K562 (cell line): ENCODE data around the gene THAP4. TPM values are rescaled to one million over a fixed set of nuclear protein-coding genes. Genes with fewer than 3 reads are reported as not detected.

ENCODE experiments used
- CHD1 ChIP-seq: fragments of 200-600 bp; sonication (generic); IDR thresholded peaks from one replicate; pipeline ENCODE4 v1.6.1; 2012; ENCODE audit warnings: mild to moderate bottlenecking, moderate library complexity, low read length, inconsistent platforms
- CREB1 ChIP-seq, 2 experiments: sonication (generic) in 1 of 2; formaldehyde crosslinking in 1 of 2; IDR thresholded peaks; 2 replicates each; pipeline versions ENCODE4 v1.6.1 to v1.8.0; 2012 to 2022; ENCODE audit warnings: inconsistent platforms in 1 of 2, mild to moderate bottlenecking in 1 of 2, missing genetic modification reagents in 1 of 2, moderate library complexity in 1 of 2
- HNRNPUL1 ChIP-seq: fragments of 200-400 bp; formaldehyde crosslinking; IDR thresholded peaks from 2 replicates; pipeline ENCODE4 v1.6.1; 2017; ENCODE audit warnings: low read length
- NFE2 ChIP-seq: IDR thresholded peaks from 2 replicates; pipeline ENCODE4 v1.6.1; 2014; ENCODE audit warnings: antibody characterized with exemption, low read depth
- POU5F1 ChIP-seq: fragments of 150-350 bp; IDR thresholded peaks from 2 replicates; pipeline ENCODE4 v1.6.1; 2014; ENCODE audit warnings: borderline replicate concordance, low read length, low read depth, mild to moderate bottlenecking; ENCODE audit not compliant: partially characterized antibody
- PRPF4 ChIP-seq: fragments of 200-400 bp; formaldehyde crosslinking; IDR thresholded peaks from one replicate; pipeline ENCODE4 v1.6.1; 2017; ENCODE audit warnings: low read length, low read depth, mild to moderate bottlenecking; ENCODE audit not compliant: insufficient read depth, poor library complexity, severe bottlenecking
- SAFB ChIP-seq: fragments of 200-400 bp; formaldehyde crosslinking; IDR thresholded peaks from 2 replicates; pipeline ENCODE4 v1.6.1; 2017; ENCODE audit warnings: low read depth, low read length, borderline replicate concordance
- SIN3B ChIP-seq: fragments of 450-650 bp; IDR thresholded peaks from 2 replicates; pipeline ENCODE4 v1.6.1; 2017; ENCODE audit warnings: low read depth, mild to moderate bottlenecking, moderate library complexity
- TRIM24 ChIP-seq, 2 experiments: fragments of 450-650 bp; IDR thresholded peaks; 2 replicates each; pipeline ENCODE4 v1.6.1; 2016
- XRCC3 ChIP-seq: fragments of 450-650 bp; IDR thresholded peaks from 2 replicates; pipeline ENCODE4 v1.6.1; 2017; ENCODE audit warnings: mild to moderate bottlenecking, moderate library complexity
- ZNF146 ChIP-seq: IDR thresholded peaks from one replicate; pipeline ENCODE4 v1.6.1; 2018; ENCODE audit warnings: missing compliant biosample characterization; ENCODE audit not compliant: unreplicated experiment
- ZNF584 ChIP-seq: fragments of 200-800 bp; sonication (Bioruptor generic); IDR thresholded peaks from 2 replicates; pipeline ENCODE4 v1.6.1; 2016; ENCODE audit warnings: low read depth, mild to moderate bottlenecking, missing genetic modification characterization, missing compliant biosample characterization
- ZNF75A ChIP-seq: fragments of 450-650 bp; formaldehyde crosslinking; IDR thresholded peaks from 2 replicates; pipeline ENCODE4 v1.4.0; 2020; ENCODE audit warnings: mild to moderate bottlenecking
- polyA plus RNA-seq, 8 experiments: library from polyadenylated mRNA; depleted of rRNA in 4 of 8; stranded (reverse) in 5 of 8; unstranded in 3 of 8; fragments of >200 nt; fragmentation: Nextera tagmentation in 2 of 8; fragmentation: Illumina TruSeq in 1 of 8; extraction: Ambion mirVana in 2 of 8; extraction: Trizol in 1 of 8; gene quantifications; 2 replicates each; pipeline versions ENCODE4 v1.2.1 to v1.2.3, GENCODE V29; 2011 to 2014; ENCODE audit warnings: inconsistent platforms in 1 of 8, missing spikeins in 1 of 8
- total RNA-seq, 7 experiments: library from RNA; depleted of rRNA in 6 of 7; stranded (reverse); fragments of >200 nt in 6 of 7; fragmentation: Illumina TruSeq in 2 of 7; extraction: Trizol in 2 of 7; gene quantifications; 2 replicates each; pipeline versions ENCODE4 v1.2.1 to v1.2.3, GENCODE V29; 2011 to 2021; ENCODE audit warnings: low replicate concordance in 1 of 7
- TF ChIP-seq, protein P1 (sequence below): sonication (generic); formaldehyde crosslinking; IDR thresholded peaks from 2 replicates; pipeline ENCODE4 v1.5.0; 2020; ENCODE audit warnings: missing genetic modification reagents
- TF ChIP-seq, protein P2 (sequence below): sonication (generic); formaldehyde crosslinking; IDR thresholded peaks from 2 replicates; pipeline ENCODE4 v1.8.0; 2022; ENCODE audit warnings: mild to moderate bottlenecking, missing genetic modification reagents
- TF ChIP-seq, protein P3 (sequence below): sonication (generic); formaldehyde crosslinking; IDR thresholded peaks from 2 replicates; pipeline ENCODE4 v1.8.0; 2022; ENCODE audit warnings: mild to moderate bottlenecking, missing genetic modification reagents
- TF ChIP-seq, protein P4 (sequence below): sonication (generic); formaldehyde crosslinking; IDR thresholded peaks from 2 replicates; pipeline ENCODE4 v1.9.0; 2022; ENCODE audit warnings: mild to moderate bottlenecking, missing genetic modification reagents
- TF ChIP-seq, protein P5 (sequence below), 2 experiments: fragments of 450-650 bp; IDR thresholded peaks; 2 replicates each; pipeline ENCODE4 v1.6.1; 2016
- TF ChIP-seq, protein P6 (sequence below): fragments of 450-650 bp; conservative IDR thresholded peaks from 2 replicates; pipeline ENCODE4 v1.6.1; 2016; ENCODE audit warnings: missing genetic modification characterization, low read depth, mild to moderate bottlenecking, control low read depth, missing compliant biosample characterization

THAP4 gene
- total and polyA plus RNA-seq, 9 of the 15 experiments (the other 6 are each of a cell fraction or from before 2014, with no cell fraction given) = 8.6 to 60.9 (median 43.9) TPM

DNA sequence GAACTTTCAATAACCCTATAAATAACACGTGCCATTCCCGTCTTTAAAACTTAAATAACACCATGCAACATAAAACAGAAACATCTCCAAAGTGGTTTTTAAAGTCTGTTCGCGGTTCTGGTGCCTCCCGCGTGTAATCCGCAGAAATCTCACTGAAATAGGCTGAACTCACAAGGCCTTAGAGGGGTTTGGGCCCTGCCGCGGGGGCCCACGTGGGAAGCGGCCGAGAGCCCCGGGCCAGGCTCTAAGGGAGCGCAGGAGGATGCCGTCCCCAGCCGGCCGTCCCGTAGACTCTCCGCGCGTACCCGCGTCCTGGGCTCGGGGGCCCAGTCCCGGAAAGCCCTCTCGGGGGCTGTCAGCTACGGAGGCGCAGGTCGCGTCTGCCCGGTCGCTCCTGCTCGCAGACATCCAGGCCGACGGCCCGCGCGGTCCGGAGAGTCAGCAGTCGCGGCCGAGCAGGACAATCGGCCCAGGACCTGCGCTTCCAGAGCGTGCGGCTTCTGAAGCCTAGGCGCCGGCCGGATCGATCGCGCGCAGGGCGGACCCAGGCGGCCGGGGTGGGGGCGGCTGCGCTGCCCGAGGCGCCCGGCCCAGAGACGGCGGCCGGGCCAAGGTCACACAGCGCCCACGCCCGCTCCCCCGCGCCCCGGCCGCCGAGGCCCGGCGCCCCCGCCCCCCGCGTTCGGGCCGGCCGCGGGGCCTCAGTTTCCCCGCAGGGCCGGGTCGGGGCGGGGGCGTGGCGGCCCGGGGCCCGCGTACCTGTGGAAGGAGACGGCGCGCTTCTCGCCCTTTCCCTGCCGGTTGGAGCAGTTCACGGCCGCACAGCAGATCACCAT is 558 bp downstream of the THAP4 start (continued):
- TF ChIP-seq SIN3B (0 out of 2 replicates have a peak, but pooled peaks have one; percentile 15), SAFB (no peak), ZNF584 (CRISPR knock-in tag) (0 out of 2 replicates have a peak, but pooled peaks have one; percentile 1), PRPF4 (no peak), CHD1 (peak; percentile 37), NFE2 (no peak), TRIM24 (IDR thresholded peaks at IDR 0.05) (no peak), ZNF75A (CRISPR knock-in tag) (no peak), CREB1 (IDR thresholded peaks at IDR 0.05) (no peak), CREB1 (CRISPR knock-in tag; IDR thresholded peaks at IDR 0.05) (no peak), XRCC3 (no peak), POU5F1 (no peak), ZNF146 (CRISPR knock-in tag) (no peak), HNRNPUL1 (no peak)
- TF ChIP-seq, protein P1, sequence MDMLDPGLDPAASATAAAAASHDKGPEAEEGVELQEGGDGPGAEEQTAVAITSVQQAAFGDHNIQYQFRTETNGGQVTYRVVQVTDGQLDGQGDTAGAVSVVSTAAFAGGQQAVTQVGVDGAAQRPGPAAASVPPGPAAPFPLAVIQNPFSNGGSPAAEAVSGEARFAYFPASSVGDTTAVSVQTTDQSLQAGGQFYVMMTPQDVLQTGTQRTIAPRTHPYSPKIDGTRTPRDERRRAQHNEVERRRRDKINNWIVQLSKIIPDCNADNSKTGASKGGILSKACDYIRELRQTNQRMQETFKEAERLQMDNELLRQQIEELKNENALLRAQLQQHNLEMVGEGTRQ (CRISPR knock-in tag) = no peak
- TF ChIP-seq, protein P2, sequence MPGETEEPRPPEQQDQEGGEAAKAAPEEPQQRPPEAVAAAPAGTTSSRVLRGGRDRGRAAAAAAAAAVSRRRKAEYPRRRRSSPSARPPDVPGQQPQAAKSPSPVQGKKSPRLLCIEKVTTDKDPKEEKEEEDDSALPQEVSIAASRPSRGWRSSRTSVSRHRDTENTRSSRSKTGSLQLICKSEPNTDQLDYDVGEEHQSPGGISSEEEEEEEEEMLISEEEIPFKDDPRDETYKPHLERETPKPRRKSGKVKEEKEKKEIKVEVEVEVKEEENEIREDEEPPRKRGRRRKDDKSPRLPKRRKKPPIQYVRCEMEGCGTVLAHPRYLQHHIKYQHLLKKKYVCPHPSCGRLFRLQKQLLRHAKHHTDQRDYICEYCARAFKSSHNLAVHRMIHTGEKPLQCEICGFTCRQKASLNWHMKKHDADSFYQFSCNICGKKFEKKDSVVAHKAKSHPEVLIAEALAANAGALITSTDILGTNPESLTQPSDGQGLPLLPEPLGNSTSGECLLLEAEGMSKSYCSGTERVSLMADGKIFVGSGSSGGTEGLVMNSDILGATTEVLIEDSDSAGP (CRISPR knock-in tag) = no peak
- TF ChIP-seq, protein P3, sequence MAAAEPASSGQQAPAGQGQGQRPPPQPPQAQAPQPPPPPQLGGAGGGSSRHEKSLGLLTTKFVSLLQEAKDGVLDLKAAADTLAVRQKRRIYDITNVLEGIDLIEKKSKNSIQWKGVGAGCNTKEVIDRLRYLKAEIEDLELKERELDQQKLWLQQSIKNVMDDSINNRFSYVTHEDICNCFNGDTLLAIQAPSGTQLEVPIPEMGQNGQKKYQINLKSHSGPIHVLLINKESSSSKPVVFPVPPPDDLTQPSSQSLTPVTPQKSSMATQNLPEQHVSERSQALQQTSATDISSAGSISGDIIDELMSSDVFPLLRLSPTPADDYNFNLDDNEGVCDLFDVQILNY (CRISPR knock-in tag) = no peak
- TF ChIP-seq, protein P4, sequence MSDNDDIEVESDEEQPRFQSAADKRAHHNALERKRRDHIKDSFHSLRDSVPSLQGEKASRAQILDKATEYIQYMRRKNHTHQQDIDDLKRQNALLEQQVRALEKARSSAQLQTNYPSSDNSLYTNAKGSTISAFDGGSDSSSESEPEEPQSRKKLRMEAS (CRISPR knock-in tag) = peak; percentile 54; the same call in 1 of the 2 replicates
- TF ChIP-seq, protein P5, sequence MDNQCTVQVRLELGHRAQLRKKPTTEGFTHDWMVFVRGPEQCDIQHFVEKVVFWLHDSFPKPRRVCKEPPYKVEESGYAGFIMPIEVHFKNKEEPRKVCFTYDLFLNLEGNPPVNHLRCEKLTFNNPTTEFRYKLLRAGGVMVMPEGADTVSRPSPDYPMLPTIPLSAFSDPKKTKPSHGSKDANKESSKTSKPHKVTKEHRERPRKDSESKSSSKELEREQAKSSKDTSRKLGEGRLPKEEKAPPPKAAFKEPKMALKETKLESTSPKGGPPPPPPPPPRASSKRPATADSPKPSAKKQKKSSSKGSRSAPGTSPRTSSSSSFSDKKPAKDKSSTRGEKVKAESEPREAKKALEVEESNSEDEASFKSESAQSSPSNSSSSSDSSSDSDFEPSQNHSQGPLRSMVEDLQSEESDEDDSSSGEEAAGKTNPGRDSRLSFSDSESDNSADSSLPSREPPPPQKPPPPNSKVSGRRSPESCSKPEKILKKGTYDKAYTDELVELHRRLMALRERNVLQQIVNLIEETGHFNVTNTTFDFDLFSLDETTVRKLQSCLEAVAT (IDR thresholded peaks at IDR 0.05) = no peak
- TF ChIP-seq, protein P6, sequence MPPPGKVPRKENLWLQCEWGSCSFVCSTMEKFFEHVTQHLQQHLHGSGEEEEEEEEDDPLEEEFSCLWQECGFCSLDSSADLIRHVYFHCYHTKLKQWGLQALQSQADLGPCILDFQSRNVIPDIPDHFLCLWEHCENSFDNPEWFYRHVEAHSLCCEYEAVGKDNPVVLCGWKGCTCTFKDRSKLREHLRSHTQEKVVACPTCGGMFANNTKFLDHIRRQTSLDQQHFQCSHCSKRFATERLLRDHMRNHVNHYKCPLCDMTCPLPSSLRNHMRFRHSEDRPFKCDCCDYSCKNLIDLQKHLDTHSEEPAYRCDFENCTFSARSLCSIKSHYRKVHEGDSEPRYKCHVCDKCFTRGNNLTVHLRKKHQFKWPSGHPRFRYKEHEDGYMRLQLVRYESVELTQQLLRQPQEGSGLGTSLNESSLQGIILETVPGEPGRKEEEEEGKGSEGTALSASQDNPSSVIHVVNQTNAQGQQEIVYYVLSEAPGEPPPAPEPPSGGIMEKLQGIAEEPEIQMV = no peak
